OCI-LY7 (cell line): ENCODE measurements around the gene WTAP. TPM values are rescaled to one million over a fixed set of nuclear protein-coding genes. Genes with fewer than 3 reads are reported as not detected.

Source experiments
- BruUV-seq: library from RNA; stranded (reverse); fragments of 400-500 nt; replicated peaks from 2 replicates; lab custom pipeline; 2021; lab: Mats Ljungman, UMichigan
- CTCF ChIA-PET: fragments of 300-600 bp; sonication (Branson Sonifier 250); formaldehyde crosslinking; loops from one replicate; lab custom pipeline; 2022; ENCODE audit warnings: antibody characterized with exemption; ENCODE audit not compliant: unreplicated experiment; lab: Charles Lee
- POLR2A ChIA-PET: fragments of 300-600 bp; sonication (Branson Sonifier 250); formaldehyde crosslinking; loops from one replicate; lab custom pipeline; 2022; ENCODE audit warnings: antibody characterized with exemption; lab: Charles Lee
- DNase-seq: peaks from one replicate; pipeline ENCODE4 v3.0.0-alpha.2; 2015; ENCODE audit warnings: low spot score
- H2AFZ ChIP-seq: fragments of 200-600 bp; sonication (generic), shearing (Covaris generic); 2 replicates; pipeline ENCODE4 v1.6.1; 2014; ENCODE audit warnings: mild to moderate bottlenecking, antibody characterized with exemption, low read length, moderate library complexity
- H3K27ac ChIP-seq: fragments of 200-600 bp; sonication (generic); 2 replicates; pipeline ENCODE4 v1.5.1; 2014; ENCODE audit warnings: mixed run types, low read depth, mild to moderate bottlenecking, moderate library complexity, low read length, inconsistent platforms; ENCODE audit not compliant: poor library complexity, severe bottlenecking
- H3K36me3 ChIP-seq: fragments of 200-600 bp; sonication (generic); 2 replicates; pipeline ENCODE4 v1.6.1; 2014; ENCODE audit warnings: mild to moderate bottlenecking, antibody characterized with exemption, low read length, moderate library complexity, mixed read lengths; ENCODE audit not compliant: insufficient read depth
- H3K4me1 ChIP-seq: fragments of 200-600 bp; sonication (generic); 2 replicates; pipeline ENCODE4 v1.5.1; 2014; ENCODE audit warnings: mild to moderate bottlenecking, low read length; ENCODE audit not compliant: insufficient read depth, poor library complexity, severe bottlenecking
- H3K4me2 ChIP-seq: fragments of 200-600 bp; sonication (generic); 2 replicates; pipeline ENCODE4 v1.6.1; 2014; ENCODE audit warnings: mild to moderate bottlenecking, low read length
- H3K4me3 ChIP-seq: fragments of 200-600 bp; sonication (generic); 2 replicates; pipeline ENCODE4 v1.5.1; 2014; ENCODE audit warnings: mild to moderate bottlenecking, low read depth, low read length; ENCODE audit not compliant: poor library complexity, severe bottlenecking
- H3K79me2 ChIP-seq: fragments of 200-600 bp; sonication (generic); 2 replicates; pipeline ENCODE4 v1.6.1; 2016; ENCODE audit warnings: low read depth, mild to moderate bottlenecking, low read length, moderate library complexity, mixed read lengths; ENCODE audit not compliant: insufficient read depth
- H3K9me2 ChIP-seq: fragments of 200-600 bp; sonication (generic); 2 replicates; pipeline ENCODE4 v1.6.1; 2016; ENCODE audit warnings: mild to moderate bottlenecking, low read length, mixed read lengths; ENCODE audit not compliant: insufficient read depth
- H3K9me3 ChIP-seq: fragments of 200-600 bp; sonication (generic); 2 replicates; pipeline ENCODE4 v1.6.1; 2014; ENCODE audit warnings: mild to moderate bottlenecking, mixed run types, low read length, mixed read lengths
- H4K20me1 ChIP-seq: fragments of 200-600 bp; sonication (generic); 2 replicates; pipeline ENCODE4 v1.6.1; 2014; ENCODE audit warnings: mild to moderate bottlenecking, antibody characterized with exemption, low read length, moderate library complexity, mixed read lengths; ENCODE audit not compliant: insufficient read depth
- CTCF ChIP-seq: fragments of 200-600 bp; sonication (generic); conservative IDR thresholded peaks from 2 replicates; pipeline ENCODE4 v1.5.1; 2014; ENCODE audit warnings: mild to moderate bottlenecking, antibody characterized with exemption, low read length, moderate library complexity, mixed read lengths
- EZH2phosphoT487 ChIP-seq: fragments of 200-600 bp; sonication (generic); IDR thresholded peaks from 2 replicates; pipeline ENCODE4 v1.6.1; 2018; ENCODE audit warnings: low read depth, borderline replicate concordance, mild to moderate bottlenecking, mixed run types, antibody characterized with exemption, low read length, moderate library complexity, mixed read lengths
- intact Hi-C: fragments of 100-400 bp; cut with micrococcal nuclease; formaldehyde crosslinking; loops from one replicate; pipeline ENCODE4 v1.10.0; 2022; ENCODE audit not compliant: unreplicated experiment
- total RNA-seq, 2 experiments: library from RNA; depleted of rRNA in 1 of 2; stranded (reverse); fragments of >200 nt in 1 of 2; shearing (Covaris generic) in 1 of 2; gene quantifications; 2 replicates each; pipeline ENCODE4 v1.2.3, GENCODE V29; 2014 to 2022

WTAP gene
- total RNA-seq, 2 experiments from 2014 or later = 99.3 to 115 TPM

- no TSS peak for BruUV-seq
- Histone ChIP-seq H2AFZ (no peak overlapping the region), H3K4me1 (peaks cover 15% of the 10 kb centered on the region), H3K9me2 (no peaks in the 10 kb centered on the region), H3K9me3 (no peaks in the 10 kb centered on the region), H3K4me2 (peak overlapping the region; percentile 93), H3K36me3 (peaks cover 64% of the 10 kb centered on the region), H3K4me3 (peak overlapping the region; percentile 71), H3K79me2 (no peaks in the 10 kb centered on the region; the same call in 1 of the 2 replicates), H3K27ac (peak overlapping the region; percentile 81), H4K20me1 (0 out of 2 replicates have a peak, but pooled peaks cover 3% of the 10 kb centered on the region)
- no peak for DNase-seq
- intact Hi-C loops = loop anchor here (2.0 kb wide), 1 partner anchor 68 kb away; the partner anchor contains the start of gene SOD2
- POLR2A ChIA-PET = interaction anchor here (0.5 to 2.6 kb wide), 10 partner anchors 8 to 721 kb away, joined by 3 to 11 read pairs (median 6); partner anchors contain the start of genes MRPL18 and WTAP
- CTCF ChIA-PET = interaction anchor here (1.0 kb wide), 1 partner anchor 34 kb away, joined by 6 read pairs; the partner anchor contains the start of gene WTAP
- TF ChIP-seq CTCF = no peak
These were observed 33.3 kb downstream of the WTAP start for GRCh38 chr6:159760602-159761057.

- ChIA-PET POLR2A (interaction anchor here (0.5 to 2.6 kb wide), 15 partner anchors 9 to 722 kb away, joined by 3 to 11 read pairs (median 5); partner anchors contain the start of genes MRPL18 and WTAP), CTCF (interaction anchor here (1.0 to 1.4 kb wide), 2 partner anchors 9 to 34 kb away, joined by 5 to 6 read pairs; partner anchors contain the start of gene WTAP)
- BruUV-seq = TSS peak; percentile 83
- Histone ChIP-seq H3K27ac (peak overlapping the region; percentile 81), H3K36me3 (peaks cover 63% of the 10 kb centered on the region), H3K79me2 (no peaks in the 10 kb centered on the region; the same call in 1 of the 2 replicates), H3K9me3 (no peaks in the 10 kb centered on the region), H3K4me3 (peak overlapping the region; percentile 71), H3K4me1 (peaks cover 15% of the 10 kb centered on the region), H3K9me2 (no peaks in the 10 kb centered on the region), H4K20me1 (no peaks in the 10 kb centered on the region), H3K4me2 (peak overlapping the region; percentile 93), H2AFZ (peak overlapping the region; percentile 81)
- intact Hi-C loops = loop anchor here (2.0 kb wide), 1 partner anchor 68 kb away; the partner anchor contains the start of gene SOD2
- TF ChIP-seq CTCF = no peak
- no peak for TF ChIP-seq EZH2phosphoT487
- peak; percentile 52 for DNase-seq
These were observed 34.0 kb downstream of the WTAP start for GRCh38 chr6:159761129-159761872.
